ENCODE results near the gene MTG1.
"Not testable (repeated sequence)": the region's sequence is repeated elsewhere in the genome, so short reads cannot be mapped to it uniquely, and the experiment has no call there.

The MTG1 gene

GRCh38 chr10:133396035-133396624, 2.2 kb downstream of the MTG1 start:
- no peak for DNase-seq (ENCODE audit: extremely low read depth in 1 of 2, low read depth in 1 of 2)

- DNase-seq (ENCODE audit: extremely low read depth in 1 of 2, low read depth in 1 of 2): no peak
Measured at GRCh38 chr10:133397938-133398337, 4.0 kb downstream of the MTG1 start.

GRCh38 chr10:133399123-133399601, 5.2 kb downstream of the MTG1 start:
- DNase-seq (ENCODE audit: extremely low read depth in 1 of 2, low read depth in 1 of 2): no peak

GRCh38 chr10:133400624-133401424, 6.9 kb downstream of the MTG1 start:
- no peak for DNase-seq (ENCODE audit: extremely low read depth in 1 of 2, low read depth in 1 of 2)

GRCh38 chr10:133401500-133401899, 7.5 kb downstream of the MTG1 start:
- DNase-seq (ENCODE audit: extremely low read depth in 1 of 2, low read depth in 1 of 2): no peak

- DNase-seq (ENCODE audit: extremely low read depth in 1 of 2, low read depth in 1 of 2): no peak
Measured at GRCh38 chr10:133401981-133402725, 8.2 kb downstream of the MTG1 start.

GRCh38 chr10:133403359-133403758, 9.4 kb downstream of the MTG1 start:
- DNase-seq (ENCODE audit: extremely low read depth in 1 of 2, low read depth in 1 of 2): no peak

- no peak for DNase-seq (ENCODE audit: extremely low read depth in 1 of 2, low read depth in 1 of 2)
Measured at GRCh38 chr10:133403784-133404183, 9.8 kb downstream of the MTG1 start.

GRCh38 chr10:133405272-133405671, 11.3 kb downstream of the MTG1 start:
- DNase-seq (ENCODE audit: extremely low read depth in 1 of 2, low read depth in 1 of 2): no peak

- DNase-seq (ENCODE audit: extremely low read depth in 1 of 2, low read depth in 1 of 2): no peak
Measured at GRCh38 chr10:133405844-133406527, 12.0 kb downstream of the MTG1 start.

- no peak for DNase-seq (ENCODE audit: extremely low read depth in 1 of 2, low read depth in 1 of 2)
Measured at GRCh38 chr10:133411523-133412380, 17.8 kb downstream of the MTG1 start.

- DNase-seq (ENCODE audit: extremely low read depth in 1 of 2, low read depth in 1 of 2): no peak
Measured at GRCh38 chr10:133412381-133412711, 18.4 kb downstream of the MTG1 start.

- not testable (repeated sequence) for DNase-seq (ENCODE audit: extremely low read depth in 1 of 2, low read depth in 1 of 2)
Measured at GRCh38 chr10:133414401-133414800, 20.4 kb downstream of the MTG1 start.

- DNase-seq (ENCODE audit: extremely low read depth in 1 of 2, low read depth in 1 of 2): no peak
Measured at GRCh38 chr10:133415752-133416151, 21.8 kb downstream of the MTG1 start.

GRCh38 chr10:133418289-133418993, 24.5 kb downstream of the MTG1 start:
- no peak for DNase-seq (ENCODE audit: extremely low read depth in 1 of 2, low read depth in 1 of 2)

- DNase-seq (ENCODE audit: extremely low read depth in 1 of 2, low read depth in 1 of 2): no peak
Measured at GRCh38 chr10:133419211-133419950, 25.4 kb downstream of the MTG1 start.

- DNase-seq (ENCODE audit: extremely low read depth in 1 of 2, low read depth in 1 of 2): no peak
Measured at GRCh38 chr10:133420028-133420427, 26.1 kb downstream of the MTG1 start.

GRCh38 chr10:133420579-133420978, 26.6 kb downstream of the MTG1 start:
- DNase-seq (ENCODE audit: extremely low read depth in 1 of 2, low read depth in 1 of 2): no peak
